Tibial nerve (tissue), 4 donors: ENCODE results near the gene MROH2B.

Experiments
- EP300 ChIP-seq, 2 donors: sonication (generic); formaldehyde crosslinking; IDR thresholded peaks; one replicate each; pipeline ENCODE4 v1.6.1; 2017; ENCODE audit warnings: antibody characterized with exemption in 2 of 2, mild to moderate bottlenecking in 1 of 2
- POLR2A ChIP-seq, 2 donors: fragments of 450-650 bp; IDR thresholded peaks; one replicate each; pipeline ENCODE4 v1.6.1; 2017; ENCODE audit warnings: antibody characterized with exemption in 2 of 2, mild to moderate bottlenecking in 2 of 2, moderate library complexity in 2 of 2
- TF ChIP-seq, protein P1 (sequence below), 5 experiments: fragments of 200-600 bp in 3 of 5; fragments of 450-650 bp in 2 of 5; sonication (generic) in 3 of 5; IDR thresholded peaks; one replicate each; pipeline ENCODE4 v1.5.1; 2016 to 2019; ENCODE audit warnings: antibody characterized with exemption in 5 of 5, mild to moderate bottlenecking in 3 of 5, moderate library complexity in 2 of 5

DNA sequence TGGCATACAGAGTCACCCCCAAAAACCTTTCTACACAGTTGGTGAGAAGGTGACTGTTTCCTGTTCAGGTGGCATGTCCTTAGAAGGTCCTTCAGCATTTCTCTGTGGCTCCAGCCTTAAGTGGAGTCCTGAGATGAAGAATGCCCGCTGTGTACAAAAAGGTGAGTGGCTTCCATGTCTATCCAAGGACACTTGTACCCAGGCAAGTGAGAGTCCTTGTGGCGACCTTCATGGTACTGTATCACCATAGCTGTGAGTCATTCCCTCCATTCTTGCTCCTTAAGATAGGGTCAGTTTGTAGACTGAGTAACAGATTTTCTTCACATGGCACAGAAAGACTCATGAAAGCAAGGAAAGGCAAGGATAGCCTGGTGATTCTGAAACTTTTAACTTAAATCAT lies 98.7 kb downstream of the MROH2B start:
- TF ChIP-seq POLR2A (IDR thresholded peaks at IDR 0.05) (no peak), EP300 (IDR thresholded peaks at IDR 0.05) (no peak)
- TF ChIP-seq, protein P1, sequence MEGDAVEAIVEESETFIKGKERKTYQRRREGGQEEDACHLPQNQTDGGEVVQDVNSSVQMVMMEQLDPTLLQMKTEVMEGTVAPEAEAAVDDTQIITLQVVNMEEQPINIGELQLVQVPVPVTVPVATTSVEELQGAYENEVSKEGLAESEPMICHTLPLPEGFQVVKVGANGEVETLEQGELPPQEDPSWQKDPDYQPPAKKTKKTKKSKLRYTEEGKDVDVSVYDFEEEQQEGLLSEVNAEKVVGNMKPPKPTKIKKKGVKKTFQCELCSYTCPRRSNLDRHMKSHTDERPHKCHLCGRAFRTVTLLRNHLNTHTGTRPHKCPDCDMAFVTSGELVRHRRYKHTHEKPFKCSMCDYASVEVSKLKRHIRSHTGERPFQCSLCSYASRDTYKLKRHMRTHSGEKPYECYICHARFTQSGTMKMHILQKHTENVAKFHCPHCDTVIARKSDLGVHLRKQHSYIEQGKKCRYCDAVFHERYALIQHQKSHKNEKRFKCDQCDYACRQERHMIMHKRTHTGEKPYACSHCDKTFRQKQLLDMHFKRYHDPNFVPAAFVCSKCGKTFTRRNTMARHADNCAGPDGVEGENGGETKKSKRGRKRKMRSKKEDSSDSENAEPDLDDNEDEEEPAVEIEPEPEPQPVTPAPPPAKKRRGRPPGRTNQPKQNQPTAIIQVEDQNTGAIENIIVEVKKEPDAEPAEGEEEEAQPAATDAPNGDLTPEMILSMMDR (IDR thresholded peaks at IDR 0.05) = no peak
